Mesenchymal stem cell (in vitro differentiated cells and primary cell): ENCODE results near the gene ZSWIM4.
A peak's percentile ranks its signal among the peaks of the same experiment; 100 is the strongest.

ENCODE experiments used
- DNase-seq: peaks from one replicate; pipeline ENCODE4 v3.0.0-alpha.2; 2013
- H2AFZ ChIP-seq: one replicate; pipeline ENCODE4 v1.6.1; 2013; ENCODE audit warnings: low read depth, mild to moderate bottlenecking, control low read depth, inconsistent platforms, low read length, moderate library complexity
- H2AK5ac ChIP-seq: 2 replicates; pipeline ENCODE4 v1.6.1; 2013; ENCODE audit warnings: low read length, moderate library complexity, mild to moderate bottlenecking, inconsistent platforms; ENCODE audit not compliant: severe bottlenecking
- H2BK120ac ChIP-seq: one replicate; pipeline ENCODE4 v1.6.1; 2013; ENCODE audit warnings: low read depth, mild to moderate bottlenecking, inconsistent platforms, low read length, moderate library complexity
- H2BK12ac ChIP-seq, 2 experiments: one replicate each; pipeline ENCODE4 v1.6.1; 2013; ENCODE audit warnings: inconsistent platforms in 2 of 2, low read length in 2 of 2, mild to moderate bottlenecking in 2 of 2, moderate library complexity in 2 of 2, control low read depth in 1 of 2
- H2BK15ac ChIP-seq: one replicate; pipeline ENCODE4 v1.6.1; 2013; ENCODE audit warnings: mild to moderate bottlenecking, low read depth, inconsistent platforms; ENCODE audit not compliant: poor library complexity, severe bottlenecking
- H2BK5ac ChIP-seq: 2 replicates; pipeline ENCODE4 v1.6.1; 2013; ENCODE audit warnings: low read depth, mild to moderate bottlenecking, low read length, control low read depth, inconsistent platforms; ENCODE audit not compliant: poor library complexity, severe bottlenecking
- H3K14ac ChIP-seq, 2 experiments: one replicate each; pipeline ENCODE4 v1.6.1; 2013; ENCODE audit warnings: inconsistent platforms in 2 of 2, low read length in 2 of 2, control low read depth in 1 of 2, mild to moderate bottlenecking in 1 of 2, moderate library complexity in 1 of 2
- H3K18ac ChIP-seq, 2 experiments: one replicate each; pipeline ENCODE4 v1.6.1; 2013; ENCODE audit warnings: inconsistent platforms in 2 of 2, low read length in 2 of 2, control low read depth in 1 of 2, low read depth in 1 of 2, mild to moderate bottlenecking in 1 of 2
- H3K23ac ChIP-seq, 2 experiments: one replicate each; pipeline ENCODE4 v1.6.1; 2013; ENCODE audit warnings: inconsistent platforms in 2 of 2, low read length in 2 of 2, mild to moderate bottlenecking in 2 of 2, moderate library complexity in 2 of 2, control low read depth in 1 of 2
- H3K27ac ChIP-seq: 2 replicates; pipeline ENCODE4 v1.5.1; 2013; ENCODE audit warnings: mild to moderate bottlenecking, moderate library complexity, low read length, control low read depth, inconsistent platforms; ENCODE audit not compliant: poor library complexity, severe bottlenecking
- H3K27me3 ChIP-seq, 2 experiments: 2 replicates each; pipeline versions ENCODE4 v1.6.1 to v1.7.0; 2013; ENCODE audit warnings: low read length in 2 of 2, mild to moderate bottlenecking in 2 of 2, moderate library complexity in 2 of 2, control low read depth in 1 of 2, inconsistent platforms in 1 of 2; ENCODE audit not compliant: control insufficient read depth in 1 of 2, insufficient read depth in 1 of 2
- H3K36me3 ChIP-seq, 2 experiments: 2 replicates each; pipeline versions ENCODE4 v1.6.1 to v1.7.0; 2013; ENCODE audit warnings: low read length in 2 of 2, control low read depth in 1 of 2, inconsistent platforms in 1 of 2, low read depth in 1 of 2, mild to moderate bottlenecking in 1 of 2; ENCODE audit not compliant: insufficient read depth in 2 of 2, control insufficient read depth in 1 of 2
- H3K4ac ChIP-seq, 2 experiments: one replicate each; pipeline ENCODE4 v1.6.1; 2013; ENCODE audit warnings: inconsistent platforms in 2 of 2, low read length in 2 of 2, mild to moderate bottlenecking in 2 of 2, moderate library complexity in 2 of 2, control low read depth in 1 of 2, low read depth in 1 of 2
- H3K4me1 ChIP-seq: 2 replicates; pipeline ENCODE4 v1.6.1; 2013; ENCODE audit warnings: low read depth, low read length, control low read depth; ENCODE audit not compliant: control insufficient read depth, insufficient read depth
- H3K4me2 ChIP-seq: 2 replicates; pipeline ENCODE4 v1.6.1; 2013; ENCODE audit warnings: low read length, mild to moderate bottlenecking, inconsistent platforms; ENCODE audit not compliant: poor library complexity, severe bottlenecking
- H3K4me3 ChIP-seq, 2 experiments: 2 replicates each; pipeline versions ENCODE4 v1.5.1 to v1.7.0; 2013; ENCODE audit warnings: low read length in 2 of 2, mild to moderate bottlenecking in 2 of 2, control low read depth in 1 of 2, low read depth in 1 of 2; ENCODE audit not compliant: insufficient read depth in 1 of 2
- H3K79me1 ChIP-seq: replicated peaks from 2 replicates; pipeline ENCODE4 v1.6.1; 2013; ENCODE audit warnings: mild to moderate bottlenecking, control low read depth, low read length, inconsistent platforms; ENCODE audit not compliant: poor library complexity, severe bottlenecking
- H3K9ac ChIP-seq: 2 replicates; pipeline ENCODE4 v1.7.0; 2013; ENCODE audit warnings: mild to moderate bottlenecking, low read length, moderate library complexity
- H3K9me3 ChIP-seq: 2 replicates; pipeline ENCODE4 v1.7.0; 2013; ENCODE audit warnings: mild to moderate bottlenecking, low read length; ENCODE audit not compliant: control insufficient read depth
- H4K8ac ChIP-seq: one replicate; pipeline ENCODE4 v1.6.1; 2013; ENCODE audit warnings: inconsistent platforms, mild to moderate bottlenecking, low read length, moderate library complexity
- H4K91ac ChIP-seq: one replicate; pipeline ENCODE4 v1.6.1; 2013; ENCODE audit warnings: mild to moderate bottlenecking, low read length, inconsistent platforms
- WGBS: methylation state at CpG from one replicate; pipeline ENCODE4 v1.1.7; 2013; ENCODE audit warnings: mixed read lengths; 5-methylcytosine and 5-hydroxymethylcytosine counted together

The ZSWIM4 gene

DNA sequence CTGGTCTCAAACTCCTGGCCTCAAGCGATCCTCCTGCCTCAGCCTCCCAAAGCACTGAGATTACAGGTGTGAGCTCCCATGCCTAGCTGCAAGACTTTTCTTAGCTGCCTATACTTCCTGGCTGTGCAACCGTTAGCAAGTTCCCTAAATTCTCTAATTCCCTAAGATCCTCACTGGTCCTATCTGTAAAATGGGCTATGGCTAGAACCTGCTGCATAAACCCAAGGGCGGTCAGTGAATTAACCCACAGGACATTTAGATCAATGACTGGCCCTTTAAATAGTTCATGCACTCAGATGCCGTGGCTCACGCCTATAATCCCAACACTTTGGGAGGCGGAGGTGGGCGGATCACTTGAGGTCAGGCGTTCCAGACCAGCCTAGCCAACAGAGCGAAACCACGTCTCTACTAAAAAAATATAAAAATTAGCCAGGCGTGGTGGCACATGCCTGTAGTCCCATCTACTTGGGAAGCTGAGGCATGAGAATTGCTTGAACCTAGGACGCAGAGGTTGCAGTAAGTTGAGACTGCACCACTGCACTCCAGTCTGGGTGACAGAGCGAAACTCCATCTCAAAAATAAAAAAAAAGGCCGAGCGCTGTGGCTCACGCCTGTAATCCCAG lies 25.1 kb upstream of the ZSWIM4 start:
- no peak overlapping the region for H2AFZ ChIP-seq
- no peak overlapping the region for H3K18ac ChIP-seq
- H2BK15ac ChIP-seq = no peak overlapping the region
- H2BK5ac ChIP-seq = no peak overlapping the region
- peaks cover 14% of the 10 kb centered on the region for H3K4me1 ChIP-seq
- no peaks in the 10 kb centered on the region for H3K9me3 ChIP-seq
- H3K4me3 ChIP-seq = no peak overlapping the region
- H2BK120ac ChIP-seq = no peak overlapping the region
- peaks cover 29 to 40% of the 10 kb centered on the region in 2 experiments for H3K36me3 ChIP-seq
- H3K9ac ChIP-seq = no peak overlapping the region
- 97% methylated on average over 16 of the region's 16 CpGs for WGBS
- no peak overlapping the region for H3K4me2 ChIP-seq
- H3K79me1 ChIP-seq = peaks cover 12% of the 10 kb centered on the region
- H4K91ac ChIP-seq = no peak overlapping the region
- no peak overlapping the region for H4K8ac ChIP-seq
- no peak overlapping the region for H3K27ac ChIP-seq
- no peak overlapping the region for H3K23ac ChIP-seq
- no peak overlapping the region for H3K4ac ChIP-seq
- H2BK12ac ChIP-seq = no peak overlapping the region
- H3K14ac ChIP-seq = no peak overlapping the region
- no peak for DNase-seq
- no peak overlapping the region for H2AK5ac ChIP-seq
- no peaks in the 10 kb centered on the region for H3K27me3 ChIP-seq

DNA sequence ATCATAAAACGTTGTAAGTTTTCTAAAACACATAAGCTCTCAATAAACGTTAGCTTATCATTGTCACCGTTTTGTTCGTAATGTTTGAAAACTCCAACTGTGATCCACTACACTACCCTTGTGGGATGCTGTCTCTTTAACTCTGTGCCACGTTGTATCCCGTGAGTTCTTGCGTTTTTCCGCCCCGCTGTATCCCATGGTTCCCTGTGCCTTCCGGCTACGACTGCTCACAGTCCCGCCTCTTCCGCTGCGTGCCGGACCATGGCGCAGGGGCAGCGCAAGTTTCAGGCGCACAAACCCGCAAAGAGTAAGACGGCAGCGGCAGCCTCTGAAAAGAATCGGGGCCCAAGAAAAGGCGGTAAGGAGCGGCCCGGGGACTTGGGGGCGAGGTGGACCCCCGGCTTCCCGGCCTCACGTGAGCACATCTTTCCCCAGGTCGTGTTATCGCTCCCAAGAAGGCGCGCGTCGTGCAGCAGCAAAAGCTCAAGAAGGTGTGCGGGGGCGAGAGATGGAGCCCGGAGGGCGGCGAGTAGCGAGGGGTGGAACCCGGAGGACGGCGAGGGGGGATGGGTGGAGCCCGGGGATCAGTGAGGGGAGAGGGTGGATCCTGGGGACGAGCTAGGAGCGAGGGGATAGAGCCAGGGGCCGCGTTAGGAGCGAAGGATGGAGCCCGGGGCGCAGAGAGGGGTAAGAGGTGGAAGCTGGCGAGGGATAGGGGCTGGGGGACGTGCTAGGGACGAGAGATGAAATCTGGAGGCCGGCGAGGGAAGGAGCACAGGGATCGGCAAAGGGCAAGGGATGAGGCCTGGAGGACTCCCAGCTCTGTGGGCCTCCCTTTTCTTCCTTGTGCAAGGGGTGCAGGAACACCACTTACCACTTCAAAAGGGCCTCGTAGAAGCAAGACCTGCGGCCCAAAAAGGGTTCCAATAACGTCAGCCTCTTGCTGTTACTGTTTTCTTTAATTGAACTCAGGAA lies 20.7 kb upstream of the ZSWIM4 start, which contains the start of gene C19orf53:
C19orf53 (plus strand) TSS at position 240 of the 975 bp plus-strand sequence; CDS start at position 262, 22 bp downstream.
- Histone ChIP-seq H3K9me3 (no peaks in the 10 kb centered on the region), H3K14ac (peak within 1 kb of the TSS in 1 of 2 experiments; percentile 94), H3K79me1 (peaks cover 26% of the 10 kb centered on the region), H3K23ac (peak within 1 kb of the TSS in 1 of 2 experiments; percentile 78), H3K4me3 (peak within 1 kb of the TSS; percentile 82 to 96), H3K27me3 (no peaks in the 10 kb centered on the region), H3K4me2 (peak within 1 kb of the TSS; percentile 55), H3K9ac (peak within 1 kb of the TSS; percentile 97), H2BK120ac (peak within 1 kb of the TSS; percentile 22), H2BK5ac (peak within 1 kb of the TSS; percentile 26), H3K36me3 (peaks cover 47 to 48% of the 10 kb centered on the region in 2 experiments), H3K27ac (peak within 1 kb of the TSS; percentile 94), H4K8ac (peak within 1 kb of the TSS; percentile 50), H2BK15ac (peak within 1 kb of the TSS; percentile 52), H3K18ac (peak within 1 kb of the TSS; percentile 86 to 90), H3K4me1 (peaks cover 11% of the 10 kb centered on the region), H2AFZ (peak within 1 kb of the TSS; percentile 72), H3K4ac (peak within 1 kb of the TSS; percentile 61 to 97), H4K91ac (peak within 1 kb of the TSS; percentile 54), H2BK12ac (no peak within 1 kb of the TSS), H2AK5ac (peak within 1 kb of the TSS; percentile 55)
- WGBS = under 1% methylated on average over 61 of the region's 61 CpGs
- DNase-seq = peak; percentile 95

DNA sequence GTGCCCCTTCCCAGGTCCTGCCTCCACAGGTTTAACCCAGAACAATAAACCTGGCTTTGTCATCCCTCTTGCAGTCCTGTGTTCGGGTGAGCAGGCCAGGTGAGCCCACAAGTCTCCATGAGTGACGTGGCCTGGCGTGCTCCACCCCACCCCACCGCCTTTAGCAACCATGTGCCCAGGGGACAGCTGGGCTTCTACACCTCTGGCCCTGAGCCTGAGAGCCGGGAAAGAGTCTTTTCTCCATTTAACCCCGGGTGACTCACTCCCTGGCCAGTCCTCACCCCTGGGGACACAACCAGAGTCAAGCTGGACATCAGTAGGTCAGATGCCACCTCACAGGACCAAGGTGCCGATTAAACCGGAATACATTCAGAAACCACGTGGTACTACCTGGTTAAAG lies 16.8 kb upstream of the ZSWIM4 start:
- Histone ChIP-seq H2BK12ac (no peak overlapping the region), H3K14ac (no peak overlapping the region), H3K9ac (peak overlapping the region; percentile 15), H2BK5ac (no peak overlapping the region), H3K4me3 (no peak overlapping the region), H3K4me2 (no peak overlapping the region), H3K23ac (no peak overlapping the region), H2AK5ac (no peak overlapping the region), H4K8ac (no peak overlapping the region), H3K36me3 (peaks cover 37 to 40% of the 10 kb centered on the region in 2 experiments), H3K9me3 (no peaks in the 10 kb centered on the region), H3K79me1 (peaks cover 22% of the 10 kb centered on the region), H3K18ac (no peak overlapping the region), H2BK15ac (no peak overlapping the region), H2BK120ac (no peak overlapping the region), H2AFZ (no peak overlapping the region), H3K4me1 (peaks cover 10% of the 10 kb centered on the region), H3K4ac (no peak overlapping the region), H3K27ac (no peak overlapping the region), H3K27me3 (no peaks in the 10 kb centered on the region), H4K91ac (no peak overlapping the region)
- 95% methylated on average over 9 of the region's 9 CpGs for WGBS
- no peak for DNase-seq

DNA sequence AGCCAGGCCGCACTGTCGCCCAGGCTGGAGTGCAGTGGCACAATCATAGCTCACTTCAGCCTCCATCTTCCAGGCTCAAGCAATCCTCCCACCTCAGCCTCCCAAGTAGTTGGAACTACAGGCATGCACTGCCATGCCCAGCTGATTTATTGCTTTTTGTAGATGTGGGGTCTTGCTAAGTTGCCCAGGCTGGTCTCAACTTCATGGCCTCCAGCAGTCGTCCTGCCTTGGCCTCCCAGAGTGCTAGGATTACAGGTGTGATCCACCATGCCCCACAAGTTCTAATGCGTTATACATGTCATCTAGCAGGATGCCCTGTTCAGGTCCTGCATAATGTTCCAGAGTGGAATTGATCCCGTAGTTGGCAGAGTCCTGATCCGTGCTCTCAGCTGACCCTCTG lies 16.4 kb upstream of the ZSWIM4 start:
- Histone ChIP-seq H3K23ac (no peak overlapping the region), H3K18ac (no peak overlapping the region), H4K91ac (no peak overlapping the region), H2BK15ac (no peak overlapping the region), H3K9ac (peak overlapping the region; percentile 15), H2AFZ (no peak overlapping the region), H3K4me1 (peaks cover 10% of the 10 kb centered on the region), H3K27me3 (no peaks in the 10 kb centered on the region), H4K8ac (no peak overlapping the region), H3K27ac (no peak overlapping the region), H3K4me2 (no peak overlapping the region), H3K36me3 (peaks cover 37 to 40% of the 10 kb centered on the region in 2 experiments), H2BK12ac (no peak overlapping the region), H3K4me3 (no peak overlapping the region), H2BK5ac (no peak overlapping the region), H3K79me1 (peaks cover 22% of the 10 kb centered on the region), H2BK120ac (no peak overlapping the region), H3K4ac (no peak overlapping the region), H3K14ac (no peak overlapping the region), H3K9me3 (no peaks in the 10 kb centered on the region), H2AK5ac (no peak overlapping the region)
- no peak for DNase-seq
- 98% methylated on average over 6 of the region's 6 CpGs for WGBS
